Hematopoietic multipotent progenitor cell treated with erythropoietin and hydrocortisone succinate and interleukin-3 and kit ligand, for 4 days (in vitro differentiated cells): Measurements from ENCODE around the gene CDYL2.
"Not testable (repeated sequence)": the region's sequence is repeated elsewhere in the genome, so short reads cannot be mapped to it uniquely, and the experiment has no call there.

ENCODE experiments used
- DNase-seq: peaks from one replicate; pipeline ENCODE4 v3.0.0-alpha.2; 2015

Gene CDYL2

GRCh38 chr16:80807906-80808305 is 3.5 kb upstream of the CDYL2 start:
- DNase-seq: peak; percentile 70

GRCh38 chr16:80806927-80807340 is 2.5 kb upstream of the CDYL2 start:
- peak; percentile 68 for DNase-seq

- DNase-seq: no peak
Observed at GRCh38 chr16:80806289-80806688, 1.9 kb upstream of the CDYL2 start.

GRCh38 chr16:80804056-80804525 is 307 bp downstream of the CDYL2 start:
- peak; percentile 85 for DNase-seq

- peak; percentile 71 for DNase-seq
Observed at GRCh38 chr16:80803339-80804055, 901 bp downstream of the CDYL2 start.

GRCh38 chr16:80802902-80803301 is 1.5 kb downstream of the CDYL2 start:
- no peak for DNase-seq

- DNase-seq: no peak
Observed at GRCh38 chr16:80802138-80802537, 2.3 kb downstream of the CDYL2 start.

GRCh38 chr16:80794071-80794470 is 10.3 kb downstream of the CDYL2 start:
- DNase-seq: no peak

GRCh38 chr16:80792031-80792430 is 12.4 kb downstream of the CDYL2 start:
- DNase-seq: no peak

GRCh38 chr16:80791411-80791810 is 13.0 kb downstream of the CDYL2 start:
- DNase-seq: no peak

GRCh38 chr16:80790751-80791150 is 13.6 kb downstream of the CDYL2 start:
- DNase-seq: no peak

GRCh38 chr16:80788027-80788426 is 16.4 kb downstream of the CDYL2 start:
- no peak for DNase-seq

GRCh38 chr16:80786561-80786960 is 17.8 kb downstream of the CDYL2 start:
- DNase-seq: not testable (repeated sequence)

GRCh38 chr16:80784951-80785350 is 19.4 kb downstream of the CDYL2 start:
- no peak for DNase-seq

- DNase-seq: no peak
Observed at GRCh38 chr16:80778703-80779102, 25.7 kb downstream of the CDYL2 start.

- DNase-seq: no peak
Observed at GRCh38 chr16:80776856-80777255, 27.5 kb downstream of the CDYL2 start.

GRCh38 chr16:80775450-80775849 is 28.9 kb downstream of the CDYL2 start:
- DNase-seq: no peak

- DNase-seq: no peak
Observed at GRCh38 chr16:80766798-80767197, 37.6 kb downstream of the CDYL2 start.

- peak; percentile 13 for DNase-seq
Observed at GRCh38 chr16:80759419-80760162, 44.8 kb downstream of the CDYL2 start.

GRCh38 chr16:80754476-80754875 is 49.9 kb downstream of the CDYL2 start:
- peak; percentile 50 for DNase-seq

GRCh38 chr16:80752541-80752940 is 51.9 kb downstream of the CDYL2 start:
- DNase-seq: peak; percentile 65

- DNase-seq: no peak
Observed at GRCh38 chr16:80751167-80751566, 53.2 kb downstream of the CDYL2 start.

GRCh38 chr16:80746231-80746630 is 58.2 kb downstream of the CDYL2 start:
- DNase-seq: no peak

- DNase-seq: peak; percentile 30
Observed at GRCh38 chr16:80744856-80745255, 59.5 kb downstream of the CDYL2 start.
